Measurements from ENCODE around the gene COX19.
"Not testable (repeated sequence)": the region's sequence is repeated elsewhere in the genome, so short reads cannot be mapped to it uniquely, and the experiment has no call there.

COX19 gene

DNA sequence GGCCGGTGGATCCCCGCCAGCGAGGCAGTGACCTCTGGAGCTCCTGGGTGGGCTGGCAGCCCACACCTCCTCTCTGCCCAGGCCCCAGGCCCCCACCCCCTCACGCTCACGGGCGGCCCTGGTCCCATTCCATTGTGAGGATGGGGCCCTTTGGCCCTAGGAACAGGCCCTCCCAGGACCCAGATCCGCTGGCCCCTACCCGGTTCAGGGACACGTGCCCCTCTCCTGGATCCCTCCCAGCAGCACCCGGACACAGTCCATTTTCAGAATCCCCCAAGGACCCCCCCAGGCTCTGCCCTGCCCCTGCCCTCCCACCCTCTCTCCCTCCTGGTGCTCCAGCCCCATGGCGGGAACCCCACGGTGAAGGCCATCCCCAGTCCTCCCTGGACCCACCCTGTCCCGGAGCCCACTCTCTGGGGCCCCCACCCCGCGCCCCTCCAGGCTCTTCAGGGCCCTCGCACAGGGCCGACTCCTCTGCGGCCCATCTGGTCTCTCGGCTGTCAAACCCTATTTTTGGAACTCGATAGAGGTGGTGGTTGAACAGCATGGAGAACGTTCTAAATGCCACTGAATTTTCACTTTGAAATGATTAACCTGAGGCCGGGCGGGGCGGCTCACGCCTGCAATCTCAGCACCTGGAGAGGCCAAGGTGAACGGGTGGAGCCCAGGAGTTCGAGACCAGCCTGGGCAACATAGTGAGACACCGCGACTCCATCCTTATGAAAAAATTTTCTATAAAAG lies 28.9 kb downstream of the COX19 start:
- DNase-seq (ENCODE audit: low read depth) = no peak
- TF ChIP-seq, protein P1, sequence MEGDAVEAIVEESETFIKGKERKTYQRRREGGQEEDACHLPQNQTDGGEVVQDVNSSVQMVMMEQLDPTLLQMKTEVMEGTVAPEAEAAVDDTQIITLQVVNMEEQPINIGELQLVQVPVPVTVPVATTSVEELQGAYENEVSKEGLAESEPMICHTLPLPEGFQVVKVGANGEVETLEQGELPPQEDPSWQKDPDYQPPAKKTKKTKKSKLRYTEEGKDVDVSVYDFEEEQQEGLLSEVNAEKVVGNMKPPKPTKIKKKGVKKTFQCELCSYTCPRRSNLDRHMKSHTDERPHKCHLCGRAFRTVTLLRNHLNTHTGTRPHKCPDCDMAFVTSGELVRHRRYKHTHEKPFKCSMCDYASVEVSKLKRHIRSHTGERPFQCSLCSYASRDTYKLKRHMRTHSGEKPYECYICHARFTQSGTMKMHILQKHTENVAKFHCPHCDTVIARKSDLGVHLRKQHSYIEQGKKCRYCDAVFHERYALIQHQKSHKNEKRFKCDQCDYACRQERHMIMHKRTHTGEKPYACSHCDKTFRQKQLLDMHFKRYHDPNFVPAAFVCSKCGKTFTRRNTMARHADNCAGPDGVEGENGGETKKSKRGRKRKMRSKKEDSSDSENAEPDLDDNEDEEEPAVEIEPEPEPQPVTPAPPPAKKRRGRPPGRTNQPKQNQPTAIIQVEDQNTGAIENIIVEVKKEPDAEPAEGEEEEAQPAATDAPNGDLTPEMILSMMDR (IDR thresholded peaks at IDR 0.05; ENCODE audit: low read depth, low read length) = no peak
- no peak for TF ChIP-seq POLR2A (IDR thresholded peaks at IDR 0.05; ENCODE audit: extremely low read depth, insufficient read length)
- no peak for TF ChIP-seq MYC (IDR thresholded peaks at IDR 0.05; ENCODE audit: low read depth, low read length)
- TF ChIP-seq, protein P2, sequence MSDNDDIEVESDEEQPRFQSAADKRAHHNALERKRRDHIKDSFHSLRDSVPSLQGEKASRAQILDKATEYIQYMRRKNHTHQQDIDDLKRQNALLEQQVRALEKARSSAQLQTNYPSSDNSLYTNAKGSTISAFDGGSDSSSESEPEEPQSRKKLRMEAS (IDR thresholded peaks at IDR 0.05; ENCODE audit: low read depth, low read length) = no peak
- no peak overlapping the region for H3K4me3 ChIP-seq (ENCODE audit: low read depth, low read length)

GRCh38 chr7:945556-946255 lies 29.6 kb downstream of the COX19 start:
- no peak for DNase-seq (ENCODE audit: low read depth)
- H3K4me3 ChIP-seq (ENCODE audit: low read depth, low read length) = no peak overlapping the region
- TF ChIP-seq POLR2A (IDR thresholded peaks at IDR 0.05; ENCODE audit: extremely low read depth, insufficient read length) = no peak
- TF ChIP-seq, protein P1 (IDR thresholded peaks at IDR 0.05; ENCODE audit: low read depth, low read length) = no peak
- TF ChIP-seq, protein P2 (IDR thresholded peaks at IDR 0.05; ENCODE audit: low read depth, low read length) = no peak
- no peak for TF ChIP-seq MYC (IDR thresholded peaks at IDR 0.05; ENCODE audit: low read depth, low read length)

- H3K4me3 ChIP-seq (ENCODE audit: low read depth, low read length) = no peak overlapping the region
- DNase-seq (ENCODE audit: low read depth) = no peak
- TF ChIP-seq, protein P1 (IDR thresholded peaks at IDR 0.05; ENCODE audit: low read depth, low read length) = no peak
- no peak for TF ChIP-seq MYC (IDR thresholded peaks at IDR 0.05; ENCODE audit: low read depth, low read length)
- TF ChIP-seq, protein P2 (IDR thresholded peaks at IDR 0.05; ENCODE audit: low read depth, low read length) = no peak
These were observed 30.2 kb downstream of the COX19 start for GRCh38 chr7:945147-945555.

DNA sequence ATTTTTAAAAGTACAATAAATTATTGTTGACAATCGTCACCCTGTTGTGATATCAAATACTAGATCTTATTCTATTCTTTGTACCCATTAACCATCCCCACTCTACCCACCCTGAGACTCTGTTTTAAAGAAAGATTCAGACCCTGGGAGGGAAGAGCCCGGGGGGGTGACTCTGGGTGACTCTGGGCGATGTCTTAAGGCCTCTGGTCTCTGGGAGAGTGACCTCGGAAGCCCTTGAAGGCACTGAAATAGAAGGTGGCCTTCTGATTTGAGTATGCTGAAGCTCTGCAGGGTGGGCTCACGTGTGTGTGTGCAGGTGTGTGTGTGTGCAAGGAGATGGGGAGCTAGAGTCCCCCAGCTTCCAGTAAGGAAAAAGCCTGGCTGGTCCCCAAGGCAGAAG lies 30.6 kb downstream of the COX19 start:
- TF ChIP-seq, protein P1 (IDR thresholded peaks at IDR 0.05; ENCODE audit: low read depth, low read length) = no peak
- TF ChIP-seq MYC (IDR thresholded peaks at IDR 0.05; ENCODE audit: low read depth, low read length) (no peak), POLR2A (IDR thresholded peaks at IDR 0.05; ENCODE audit: extremely low read depth, insufficient read length) (no peak)
- TF ChIP-seq, protein P2 (IDR thresholded peaks at IDR 0.05; ENCODE audit: low read depth, low read length) = no peak
- no peak overlapping the region for H3K4me3 ChIP-seq (ENCODE audit: low read depth, low read length)
- DNase-seq (ENCODE audit: low read depth) = no peak

DNA sequence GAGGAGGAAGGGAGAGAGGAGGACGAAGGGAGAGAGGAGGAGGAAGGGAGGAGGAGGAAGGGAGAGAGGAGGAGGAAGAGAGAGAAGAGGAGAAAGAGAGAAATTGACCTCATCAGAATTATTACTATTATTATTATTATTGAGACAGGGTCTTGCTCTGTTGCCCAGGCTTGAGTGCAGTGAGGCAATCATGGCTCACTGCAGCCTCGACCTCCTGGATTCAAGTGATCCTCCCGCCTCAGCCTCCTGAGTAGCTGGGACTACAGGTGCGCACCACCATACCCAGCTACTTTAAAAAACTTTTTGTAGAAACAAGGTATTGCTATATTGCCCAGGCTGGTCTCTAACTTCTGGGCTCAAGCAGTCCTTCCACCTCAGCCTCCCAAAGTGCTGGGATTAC lies 31.6 kb downstream of the COX19 start:
- H3K4me3 ChIP-seq (ENCODE audit: low read depth, low read length); DNase-seq (ENCODE audit: low read depth): not testable (repeated sequence)

- TF ChIP-seq, protein P2 (IDR thresholded peaks at IDR 0.05; ENCODE audit: low read depth, low read length) = no peak
- TF ChIP-seq POLR2A (IDR thresholded peaks at IDR 0.05; ENCODE audit: extremely low read depth, insufficient read length) = no peak
- no peak for TF ChIP-seq MYC (IDR thresholded peaks at IDR 0.05; ENCODE audit: low read depth, low read length)
- TF ChIP-seq, protein P1 (IDR thresholded peaks at IDR 0.05; ENCODE audit: low read depth, low read length) = no peak
- H3K4me3 ChIP-seq (ENCODE audit: low read depth, low read length) = no peak overlapping the region
- no peak for DNase-seq (ENCODE audit: low read depth)
These were observed 34.5 kb downstream of the COX19 start for GRCh38 chr7:940599-941408.

Data from NB4 (cell line).